GM20000 (cell line): ENCODE measurements around the gene NDOR1.

Source experiments
- DNase-seq: peaks from one replicate; pipeline ENCODE4 v3.0.0; 2012; ENCODE audit warnings: low spot score
- TF ChIP-seq, protein P1 (sequence below): IDR thresholded peaks from 2 replicates; pipeline ENCODE4 v1.5.1; 2012; ENCODE audit warnings: mild to moderate bottlenecking, control low read depth; ENCODE audit errors: extremely low read depth, missing control alignments

The NDOR1 gene

DNA sequence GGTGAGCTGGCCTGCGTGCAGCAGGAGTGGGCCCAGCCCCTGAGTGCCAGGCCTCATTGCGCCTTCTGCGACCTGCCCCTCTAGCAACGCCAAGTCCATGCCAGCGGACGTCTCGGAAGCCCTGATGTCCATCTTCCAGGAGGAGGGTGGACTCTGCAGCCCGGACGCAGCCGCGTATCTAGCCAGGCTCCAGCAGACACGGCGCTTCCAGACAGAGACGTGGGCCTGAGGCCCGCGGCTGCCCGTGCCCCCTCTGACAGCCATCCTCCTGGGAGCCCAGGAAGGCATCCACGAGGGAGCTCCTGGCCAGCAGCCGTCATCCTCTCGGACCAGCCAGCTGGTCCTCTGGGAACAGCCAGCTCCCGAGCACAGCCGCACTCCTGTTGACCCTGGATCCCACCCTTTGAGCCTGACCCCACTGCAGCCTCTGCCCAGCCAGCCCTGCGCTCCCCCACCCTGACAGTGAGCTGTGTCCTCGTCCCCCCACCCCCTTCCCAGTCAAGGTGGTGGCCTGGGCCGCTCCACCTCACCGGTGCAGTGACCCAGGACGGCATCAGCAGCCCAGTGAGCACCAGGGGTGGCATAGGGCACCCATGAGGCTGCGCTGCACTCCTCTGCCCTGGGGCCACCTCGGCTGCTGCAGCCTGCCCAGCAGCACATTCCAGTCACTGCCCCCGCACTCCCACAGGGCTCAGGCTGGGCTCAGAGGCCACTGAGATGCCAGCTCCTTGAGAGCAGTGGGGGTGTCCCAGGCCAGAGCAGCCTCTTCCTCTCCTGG, 10.9 kb downstream of the NDOR1 start:
- DNase-seq = no peak
- TF ChIP-seq, protein P1, sequence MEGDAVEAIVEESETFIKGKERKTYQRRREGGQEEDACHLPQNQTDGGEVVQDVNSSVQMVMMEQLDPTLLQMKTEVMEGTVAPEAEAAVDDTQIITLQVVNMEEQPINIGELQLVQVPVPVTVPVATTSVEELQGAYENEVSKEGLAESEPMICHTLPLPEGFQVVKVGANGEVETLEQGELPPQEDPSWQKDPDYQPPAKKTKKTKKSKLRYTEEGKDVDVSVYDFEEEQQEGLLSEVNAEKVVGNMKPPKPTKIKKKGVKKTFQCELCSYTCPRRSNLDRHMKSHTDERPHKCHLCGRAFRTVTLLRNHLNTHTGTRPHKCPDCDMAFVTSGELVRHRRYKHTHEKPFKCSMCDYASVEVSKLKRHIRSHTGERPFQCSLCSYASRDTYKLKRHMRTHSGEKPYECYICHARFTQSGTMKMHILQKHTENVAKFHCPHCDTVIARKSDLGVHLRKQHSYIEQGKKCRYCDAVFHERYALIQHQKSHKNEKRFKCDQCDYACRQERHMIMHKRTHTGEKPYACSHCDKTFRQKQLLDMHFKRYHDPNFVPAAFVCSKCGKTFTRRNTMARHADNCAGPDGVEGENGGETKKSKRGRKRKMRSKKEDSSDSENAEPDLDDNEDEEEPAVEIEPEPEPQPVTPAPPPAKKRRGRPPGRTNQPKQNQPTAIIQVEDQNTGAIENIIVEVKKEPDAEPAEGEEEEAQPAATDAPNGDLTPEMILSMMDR = no peak

DNA sequence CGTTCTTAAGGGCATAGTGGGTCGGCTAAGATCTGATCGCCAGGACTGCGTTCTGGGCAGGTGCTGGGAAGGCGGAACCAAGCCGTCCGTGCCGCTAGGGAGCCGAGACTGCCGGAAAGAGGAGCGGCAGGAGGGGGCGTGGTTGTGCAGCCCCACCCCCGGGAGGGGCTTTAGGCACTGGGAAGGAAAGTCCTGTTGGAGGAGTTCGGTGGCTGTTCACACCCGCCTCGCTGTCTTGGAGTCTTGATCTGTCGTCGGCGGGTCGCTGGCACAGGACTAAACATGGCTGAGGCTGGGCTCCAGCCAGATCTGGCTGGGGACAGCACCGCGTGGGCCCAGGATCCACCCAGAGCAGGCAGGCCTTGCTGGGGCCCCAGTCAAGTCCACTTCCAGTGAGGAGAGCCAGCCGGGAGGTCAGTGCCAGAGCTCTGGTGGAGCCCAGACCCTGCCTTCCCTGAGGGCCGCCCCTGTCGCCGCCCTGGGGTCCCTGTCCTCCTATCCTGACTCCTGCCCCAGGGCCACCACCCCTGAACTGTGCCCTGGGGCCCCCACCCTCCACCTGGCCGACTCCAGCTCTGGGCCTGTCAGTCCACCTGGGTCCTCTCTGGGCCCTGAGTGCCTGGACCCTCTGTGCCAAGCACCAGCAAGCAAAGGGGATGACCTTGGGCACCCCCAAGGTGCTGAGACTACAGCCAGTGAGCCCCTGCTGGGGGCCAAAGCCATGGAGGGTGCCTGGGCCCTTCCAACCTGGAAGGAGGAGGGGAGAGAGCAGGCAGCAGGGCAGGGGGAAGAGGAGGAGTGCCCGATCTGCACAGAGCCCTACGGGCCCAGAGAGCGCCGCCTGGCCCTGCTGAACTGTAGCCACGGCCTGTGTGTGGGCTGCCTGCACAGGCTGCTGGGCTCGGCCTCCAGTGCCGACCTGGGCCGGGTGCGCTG, 12.0 kb downstream of the NDOR1 start:
- DNase-seq = no peak
- TF ChIP-seq, protein P1 = no peak

DNA sequence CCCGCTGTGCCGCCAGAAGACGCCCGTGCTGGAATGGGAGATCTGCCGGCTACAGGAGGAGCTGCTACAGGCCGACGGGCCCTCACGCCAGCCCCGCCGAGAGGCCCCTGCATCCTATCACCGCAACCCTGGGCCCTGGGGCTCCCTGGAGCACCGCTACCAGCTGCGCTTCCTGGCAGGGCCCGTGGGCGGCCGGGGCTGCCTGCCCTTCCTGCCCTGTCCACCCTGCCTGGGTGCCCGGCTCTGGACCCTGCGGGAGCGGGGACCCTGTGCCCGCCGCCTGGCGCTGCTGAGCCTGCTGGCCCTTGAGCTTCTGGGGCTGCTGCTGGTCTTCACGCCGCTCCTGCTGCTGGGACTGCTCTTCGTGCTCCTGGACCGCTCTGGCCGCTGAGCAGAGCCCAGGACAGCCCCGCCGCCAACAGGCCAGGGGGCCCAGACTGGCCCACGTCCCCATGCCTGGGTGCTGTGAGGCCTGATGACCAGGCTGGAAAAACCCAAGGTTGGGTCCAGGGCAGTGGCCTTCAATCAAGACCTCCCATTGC, 12.8 kb downstream of the NDOR1 start:
- no peak for DNase-seq
- TF ChIP-seq, protein P1 = no peak

DNA sequence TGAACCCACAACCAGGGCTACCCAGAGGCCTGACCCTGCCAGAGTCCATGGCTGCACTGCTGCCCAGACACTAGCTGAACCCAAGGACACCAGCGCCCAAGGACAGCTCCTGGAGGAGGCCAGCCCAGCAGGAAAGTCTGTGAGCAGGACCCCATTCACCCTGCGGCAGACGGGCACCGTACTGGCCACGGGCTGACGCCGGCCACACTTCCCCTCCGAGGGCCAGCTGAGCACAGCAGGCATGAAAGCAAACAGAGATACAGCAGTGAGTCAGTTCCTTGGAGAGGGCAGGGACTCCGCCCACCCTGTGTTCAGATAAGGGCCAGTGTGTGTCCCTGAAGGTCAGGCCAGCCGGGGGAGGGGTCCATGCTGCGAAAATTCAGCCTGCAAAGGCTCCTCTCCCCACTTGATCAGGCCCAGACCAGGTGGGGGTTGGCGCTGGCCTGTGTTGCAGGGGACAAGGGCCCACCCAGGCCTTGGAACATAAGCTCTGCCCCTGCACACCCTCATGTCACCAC, 13.3 kb downstream of the NDOR1 start:
- DNase-seq = no peak
- TF ChIP-seq, protein P1 = no peak

DNA sequence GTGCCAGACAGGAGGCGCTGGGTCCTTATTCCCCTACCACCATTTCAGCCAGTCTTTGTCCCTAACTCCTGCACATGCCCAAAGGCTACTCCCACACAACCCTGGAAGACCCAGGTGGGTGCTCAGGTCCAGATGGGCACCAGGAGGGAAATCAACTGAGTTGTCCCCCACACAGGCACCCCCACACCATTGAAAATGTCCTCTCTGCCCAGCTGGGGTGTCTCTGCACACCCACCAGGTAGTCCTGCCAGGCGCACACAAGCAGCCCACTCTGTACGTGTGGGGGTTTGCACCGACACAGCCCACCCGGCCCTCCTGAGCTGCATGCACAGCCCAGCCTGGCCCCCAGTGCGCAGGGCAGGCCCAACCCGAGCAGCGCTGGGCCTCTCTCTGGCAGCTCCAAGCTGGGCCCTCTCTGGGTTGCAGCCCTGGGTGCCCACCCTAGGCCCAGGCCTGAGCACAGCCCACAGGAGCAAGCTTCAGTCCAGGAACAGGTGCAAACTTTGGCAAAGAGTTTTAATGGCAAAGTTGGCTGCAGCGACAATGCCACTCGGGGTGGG, 14.3 kb downstream of the NDOR1 start:
- no peak for DNase-seq
- TF ChIP-seq, protein P1 = no peak

DNA sequence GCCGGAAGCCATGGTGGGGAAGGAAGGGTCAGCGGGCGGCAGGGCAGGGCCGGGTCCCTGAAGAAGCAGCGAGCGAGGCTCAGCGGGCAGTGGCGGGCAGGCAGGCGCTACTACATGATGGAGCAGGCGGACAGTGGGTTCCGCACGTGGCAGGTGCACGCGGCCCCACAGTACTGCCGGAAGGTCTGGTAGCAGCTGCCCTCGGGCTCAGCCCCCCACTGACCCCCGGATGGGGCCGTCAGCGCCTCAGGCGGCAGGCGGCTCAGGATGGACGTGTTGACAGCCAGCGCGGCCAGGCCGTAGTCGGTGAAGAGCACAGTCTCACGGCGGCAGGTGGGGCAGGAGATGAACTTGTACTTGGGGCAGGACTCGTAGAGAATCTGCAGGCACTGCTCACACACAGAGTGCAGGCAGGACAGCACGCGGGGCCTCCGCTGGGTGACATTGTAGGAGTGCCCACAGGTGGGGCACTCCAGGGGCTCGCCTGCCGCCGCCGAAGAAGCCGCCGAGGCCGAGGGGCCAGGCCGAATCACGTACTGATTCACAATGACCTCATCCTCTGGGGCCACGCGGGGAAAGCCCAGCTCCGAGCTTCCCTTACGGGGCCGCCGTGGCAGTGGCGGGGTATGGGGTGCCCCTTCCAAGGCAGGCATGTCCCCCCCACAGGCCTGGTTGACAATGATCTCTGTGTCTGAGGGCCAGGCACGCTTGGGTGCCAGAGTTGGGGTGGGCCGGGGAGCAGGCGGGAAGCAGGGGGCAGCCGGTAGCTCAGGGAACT, 15.0 kb downstream of the NDOR1 start:
- DNase-seq = no peak

More for the DNA sequence above, 15.0 kb downstream of the NDOR1 start:
- TF ChIP-seq, protein P1 = no peak
